Measurements from ENCODE around the gene BRDT. TPM values are rescaled to one million over a fixed set of nuclear protein-coding genes. Genes with fewer than 3 reads are reported as not detected.

The BRDT gene
- total RNA-seq, 2 experiments from 2014 or later: not detected

Other genes starting within 250 kb of the BRDT start
- 1 to 10 TPM; 5.5 to 7.5 TPM for gene TGFBR3, start 63.2 kb upstream of the BRDT start, total RNA-seq
- under 1 TPM; 0.65 to 0.72 TPM for gene EPHX4, start 80.6 kb downstream of the BRDT start, total RNA-seq
- under 1 TPM in 1 of 2 experiments, not detected in 1; 0.47 TPM for gene SETSIP, start 126.0 kb downstream of the BRDT start, total RNA-seq
- gene BTBD8, start 130.9 kb downstream of the BRDT start, total RNA-seq: 1 to 10 TPM; 1.3 to 2.0 TPM